HCT116 (cell line): ENCODE data around the gene PCP4. TPM values are rescaled to one million over a fixed set of nuclear protein-coding genes. Genes with fewer than 3 reads are reported as not detected.

Experiments
- ATAC-seq: fragments of 200-7000 bp; cut with Tn5 transposase; 2 replicates; pipeline ENCODE4 v1.9.1; 2020; ENCODE audit warnings: mild to moderate bottlenecking, moderate library complexity
- BruUV-seq: library from RNA; stranded (reverse); fragments of 400-500 nt; replicated peaks from 2 replicates; lab custom pipeline; 2021; lab: Mats Ljungman, UMichigan
- CTCF ChIA-PET: fragments of 300-600 bp; sonication (Branson Sonifier 250); formaldehyde crosslinking; loops from one replicate; lab custom pipeline; 2021; ENCODE audit warnings: antibody characterized with exemption; lab: Charles Lee
- POLR2A ChIA-PET: fragments of 300-600, 350-600 bp; sonication (Branson Sonifier 250); formaldehyde crosslinking; loops from one replicate; lab custom pipeline; 2021; ENCODE audit warnings: antibody characterized with exemption; lab: Charles Lee
- RAD21 ChIA-PET, 2 experiments: fragments of 300-600 bp; sonication (Branson Sonifier 250); formaldehyde crosslinking; loops; one replicate each; lab custom pipeline; 2023; ENCODE audit warnings: low total read pairs in 2 of 2; ENCODE audit not compliant: uncharacterized antibody in 2 of 2, unreplicated experiment in 2 of 2, low non-redundant PET in 1 of 2; lab: Charles Lee
- DNase-seq: peaks from one replicate; pipeline ENCODE4 v3.0.0-alpha.2; 2010; ENCODE audit warnings: low read depth, low spot score
- H2AFZ ChIP-seq: fragments of 200-600 bp; shearing (Covaris generic), sonication (generic); 2 replicates; pipeline ENCODE4 v1.6.1; 2017; ENCODE audit warnings: low read depth, mixed run types, mixed read lengths, antibody characterized with exemption, low read length; ENCODE audit not compliant: poor library complexity, severe bottlenecking
- H3K27ac ChIP-seq: 2 replicates; pipeline ENCODE4 v1.5.1; 2012; ENCODE audit warnings: low read depth, low read length
- H3K27me3 ChIP-seq: fragments of 200-600 bp; sonication (generic); 2 replicates; pipeline ENCODE4 v1.6.1; 2016; ENCODE audit warnings: mixed run types, low read length, mixed read lengths; ENCODE audit not compliant: insufficient read depth
- H3K36me3 ChIP-seq, 2 experiments: fragments of 200-500 bp in 1 of 2; fragments of 200-600 bp in 1 of 2; sonication (Bioruptor generic) in 1 of 2; sonication (generic) in 1 of 2; 2 replicates each; pipeline versions ENCODE4 v1.5.1 to v1.6.1; 2014 to 2016; ENCODE audit warnings: low read length in 2 of 2, inconsistent platforms in 1 of 2, mixed read lengths in 1 of 2, mixed run types in 1 of 2; ENCODE audit not compliant: insufficient read depth in 2 of 2, control insufficient read depth in 1 of 2
- H3K4me1 ChIP-seq, 2 experiments: fragments of 200-600 bp in 1 of 2; sonication (generic) in 1 of 2; 2 replicates each; pipeline versions ENCODE4 v1.5.1 to v1.6.1; 2012 to 2017; ENCODE audit warnings: low read length in 2 of 2, inconsistent platforms in 1 of 2, mild to moderate bottlenecking in 1 of 2, mixed read lengths in 1 of 2, mixed run types in 1 of 2, moderate library complexity in 1 of 2; ENCODE audit not compliant: insufficient read depth in 2 of 2, control insufficient read depth in 1 of 2
- H3K4me2 ChIP-seq: fragments of 200-600 bp; sonication (generic); 2 replicates; pipeline ENCODE4 v1.6.1; 2017; ENCODE audit warnings: mixed run types, low read length, mixed read lengths
- H3K4me3 ChIP-seq, 2 experiments: fragments of 200-600 bp in 1 of 2; sonication (generic) in 1 of 2; replicated peaks in 1 of 2; 2 replicates each; pipeline ENCODE4 v1.5.1; 2011 to 2016; ENCODE audit warnings: low read length in 2 of 2, control low read depth in 1 of 2, low read depth in 1 of 2, mild to moderate bottlenecking in 1 of 2, mixed read lengths in 1 of 2, mixed run types in 1 of 2
- H3K79me2 ChIP-seq: fragments of 200-600 bp; sonication (generic); 2 replicates; pipeline ENCODE4 v1.6.1; 2017; ENCODE audit warnings: mild to moderate bottlenecking, mixed run types, low read length, moderate library complexity, mixed read lengths; ENCODE audit not compliant: insufficient read depth
- H3K9ac ChIP-seq: fragments of 200-600 bp; sonication (generic); 2 replicates; pipeline ENCODE4 v1.6.1; 2016; ENCODE audit warnings: low read length, mixed read lengths
- H3K9me2 ChIP-seq: fragments of 200-600 bp; sonication (generic), shearing (Covaris generic); 2 replicates; pipeline ENCODE4 v1.6.1; 2017; ENCODE audit warnings: mixed run types, mild to moderate bottlenecking, moderate library complexity; ENCODE audit not compliant: insufficient read depth
- H3K9me3 ChIP-seq, 2 experiments: fragments of 200-500 bp in 1 of 2; fragments of 200-600 bp in 1 of 2; sonication (Bioruptor generic) in 1 of 2; sonication (generic) in 1 of 2; 2 replicates each; pipeline ENCODE4 v1.6.1; 2014 to 2017; ENCODE audit warnings: low read length in 2 of 2, mixed read lengths in 2 of 2, inconsistent platforms in 1 of 2, low read depth in 1 of 2, mild to moderate bottlenecking in 1 of 2, mixed run types in 1 of 2, moderate library complexity in 1 of 2; ENCODE audit not compliant: control insufficient read depth in 1 of 2, insufficient read depth in 1 of 2
- H4K20me1 ChIP-seq: fragments of 200-600 bp; sonication (generic), shearing (Covaris generic); 2 replicates; pipeline ENCODE4 v1.6.1; 2017; ENCODE audit warnings: mixed run types, mild to moderate bottlenecking, moderate library complexity; ENCODE audit not compliant: insufficient read depth
- ATF3 ChIP-seq: IDR thresholded peaks from 2 replicates; pipeline ENCODE4 v1.6.1; 2012
- ELF1 ChIP-seq: IDR thresholded peaks from 2 replicates; pipeline ENCODE4 v1.6.1; 2012; ENCODE audit warnings: low read depth, borderline replicate concordance
- EZH2 ChIP-seq: fragments of 200-600 bp; sonication (generic); IDR thresholded peaks from 2 replicates; pipeline ENCODE4 v1.6.1; 2017; ENCODE audit warnings: antibody characterized with exemption, mixed run types
- EZH2phosphoT487 ChIP-seq: fragments of 200-600 bp; IDR thresholded peaks from 2 replicates; pipeline ENCODE4 v1.6.1; 2018; ENCODE audit warnings: antibody characterized with exemption, borderline replicate concordance
- JUND ChIP-seq: IDR thresholded peaks from 2 replicates; pipeline ENCODE4 v1.6.1; 2012
- MAX ChIP-seq: IDR thresholded peaks from 2 replicates; pipeline ENCODE4 v1.6.1; 2012
- POLR2A ChIP-seq: IDR thresholded peaks from 2 replicates; pipeline ENCODE4 v1.7.0; 2011; ENCODE audit warnings: borderline replicate concordance; ENCODE audit not compliant: insufficient read depth, insufficient read length; ENCODE audit errors: extremely low read depth
- POLR2AphosphoS5 ChIP-seq: IDR thresholded peaks from 2 replicates; pipeline ENCODE4 v1.6.1; 2011; ENCODE audit warnings: mild to moderate bottlenecking, low read depth, low read length, moderate library complexity
- RAD21 ChIP-seq: IDR thresholded peaks from 2 replicates; pipeline ENCODE4 v1.6.1; 2012; ENCODE audit warnings: low read depth, mild to moderate bottlenecking
- SIN3A ChIP-seq: IDR thresholded peaks from 2 replicates; pipeline ENCODE4 v1.6.1; 2012; ENCODE audit warnings: low read depth
- SP1 ChIP-seq: IDR thresholded peaks from 2 replicates; pipeline ENCODE4 v1.6.1; 2012; ENCODE audit warnings: low read depth
- SRF ChIP-seq: IDR thresholded peaks from 2 replicates; pipeline ENCODE4 v1.6.1; 2012; ENCODE audit warnings: low read depth
- TCF7L2 ChIP-seq: IDR thresholded peaks from 2 replicates; pipeline ENCODE4 v1.7.0; 2011; ENCODE audit warnings: borderline replicate concordance, inconsistent platforms; ENCODE audit not compliant: insufficient read depth, insufficient read length; ENCODE audit errors: extremely low read depth
- YY1 ChIP-seq: IDR thresholded peaks from 2 replicates; pipeline ENCODE4 v1.6.1; 2011; ENCODE audit warnings: low read length, low read depth, moderate library complexity, mild to moderate bottlenecking; ENCODE audit not compliant: insufficient replicate concordance; ENCODE audit errors: extremely low read depth
- ZBTB33 ChIP-seq: IDR thresholded peaks from 2 replicates; pipeline ENCODE4 v1.6.1; 2011; ENCODE audit warnings: mild to moderate bottlenecking, low read length, moderate library complexity; ENCODE audit not compliant: insufficient replicate concordance; ENCODE audit errors: extremely low read depth
- ZFX ChIP-seq: fragments of 450-650 bp; IDR thresholded peaks from 2 replicates; pipeline ENCODE4 v1.6.1; 2017
- intact Hi-C: fragments of 100-400 bp; cut with micrococcal nuclease; formaldehyde crosslinking; loops from 2 replicates; pipeline ENCODE4 v1.10.0; 2022
- total RNA-seq: library from RNA; stranded (reverse); gene quantifications from one replicate; pipeline ENCODE4 v1.2.1, GENCODE V29; 2021; ENCODE audit not compliant: unreplicated experiment

PCP4 gene
- total RNA-seq, 1 experiment from 2014 or later, result not detected

GRCh38 chr21:39968010-39968409 is 100.8 kb downstream of the PCP4 start:
- Histone ChIP-seq H3K9me2 (no peaks in the 10 kb centered on the region), H3K27ac (no peak overlapping the region), H2AFZ (no peak overlapping the region), H3K9ac (no peak overlapping the region), H4K20me1 (no peaks in the 10 kb centered on the region), H3K9me3 (peaks cover 0 to 23% of the 10 kb centered on the region in 2 experiments; a peak in 1 of 4 replicates), H3K4me1 (no peaks in the 10 kb centered on the region), H3K36me3 (no peaks in the 10 kb centered on the region), H3K27me3 (no peaks in the 10 kb centered on the region), H3K4me3 (no peak overlapping the region), H3K79me2 (no peaks in the 10 kb centered on the region), H3K4me2 (no peak overlapping the region)
- BruUV-seq, result no TSS peak
- intact Hi-C loops, result no loop called here
- DNase-seq, result no peak
- TF ChIP-seq JUND (no peak), SRF (no peak)
- ChIA-PET CTCF (no interaction called here), POLR2A (no interaction called here), RAD21 (no interaction called here)
- no peak for ATAC-seq

- Histone ChIP-seq H3K4me2 (no peak overlapping the region), H3K9me3 (peaks cover 0 to 16% of the 10 kb centered on the region in 2 experiments; a peak in 1 of 4 replicates), H3K9ac (no peak overlapping the region), H3K79me2 (no peaks in the 10 kb centered on the region), H4K20me1 (no peaks in the 10 kb centered on the region), H3K9me2 (no peaks in the 10 kb centered on the region), H3K27me3 (no peaks in the 10 kb centered on the region), H3K36me3 (no peaks in the 10 kb centered on the region), H2AFZ (no peak overlapping the region), H3K4me3 (no peak overlapping the region), H3K27ac (no peak overlapping the region), H3K4me1 (no peaks in the 10 kb centered on the region)
- no TSS peak for BruUV-seq
- no peak for ATAC-seq
- intact Hi-C loops, result no loop called here
- no peak for DNase-seq
- ChIA-PET CTCF (no interaction called here), RAD21 (no interaction called here), POLR2A (no interaction called here)
- no peak for TF ChIP-seq EZH2phosphoT487
- no peak for TF ChIP-seq JUND
- no peak for TF ChIP-seq RAD21
- TF ChIP-seq POLR2A, result no peak
- no peak for TF ChIP-seq TCF7L2
- TF ChIP-seq EZH2, result no peak
- TF ChIP-seq ATF3, result no peak
- no peak for TF ChIP-seq SRF
- no peak for TF ChIP-seq SIN3A
- no peak for TF ChIP-seq ELF1
- no peak for TF ChIP-seq YY1
- no peak for TF ChIP-seq ZFX
- TF ChIP-seq MAX, result no peak
- no peak for TF ChIP-seq POLR2AphosphoS5
- TF ChIP-seq ZBTB33, result no peak
- no peak for TF ChIP-seq SP1
Observed at GRCh38 chr21:39969691-39970364, 102.6 kb downstream of the PCP4 start.
